HT1080 (cell line): Measurements from ENCODE around the gene RCBTB1. TPM values are rescaled to one million over a fixed set of nuclear protein-coding genes. Genes with fewer than 3 reads are reported as not detected.

Source experiments
- DNase-seq: peaks from one replicate; pipeline ENCODE4 v3.0.0-alpha.2; 2015; ENCODE audit warnings: low read depth
- total RNA-seq: library from RNA; depleted of rRNA; stranded (reverse); fragments of >200 nt; shearing (Covaris generic); gene quantifications from 2 replicates; pipeline ENCODE4 v1.2.3, GENCODE V29; 2014

Gene RCBTB1
- total RNA-seq, 1 experiment from 2014 or later: 8.0 TPM

DNA sequence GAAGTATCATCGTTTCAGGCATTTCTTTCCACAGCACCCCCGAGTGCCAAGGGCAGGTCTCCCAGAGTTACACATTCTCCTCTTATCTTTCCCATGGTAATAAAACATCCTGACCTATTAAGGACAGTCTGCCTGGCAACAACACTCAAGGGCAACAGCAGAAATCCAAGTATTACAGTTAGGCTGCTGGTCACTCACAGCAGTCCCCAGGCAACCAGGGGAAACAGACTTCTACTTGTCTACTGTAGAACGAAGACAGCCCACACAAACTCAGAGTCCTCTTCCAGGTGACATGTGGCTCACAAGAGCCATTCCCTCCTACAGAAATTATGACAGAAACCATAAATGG lies 24.3 kb downstream of the RCBTB1 start:
- DNase-seq: no peak

DNA sequence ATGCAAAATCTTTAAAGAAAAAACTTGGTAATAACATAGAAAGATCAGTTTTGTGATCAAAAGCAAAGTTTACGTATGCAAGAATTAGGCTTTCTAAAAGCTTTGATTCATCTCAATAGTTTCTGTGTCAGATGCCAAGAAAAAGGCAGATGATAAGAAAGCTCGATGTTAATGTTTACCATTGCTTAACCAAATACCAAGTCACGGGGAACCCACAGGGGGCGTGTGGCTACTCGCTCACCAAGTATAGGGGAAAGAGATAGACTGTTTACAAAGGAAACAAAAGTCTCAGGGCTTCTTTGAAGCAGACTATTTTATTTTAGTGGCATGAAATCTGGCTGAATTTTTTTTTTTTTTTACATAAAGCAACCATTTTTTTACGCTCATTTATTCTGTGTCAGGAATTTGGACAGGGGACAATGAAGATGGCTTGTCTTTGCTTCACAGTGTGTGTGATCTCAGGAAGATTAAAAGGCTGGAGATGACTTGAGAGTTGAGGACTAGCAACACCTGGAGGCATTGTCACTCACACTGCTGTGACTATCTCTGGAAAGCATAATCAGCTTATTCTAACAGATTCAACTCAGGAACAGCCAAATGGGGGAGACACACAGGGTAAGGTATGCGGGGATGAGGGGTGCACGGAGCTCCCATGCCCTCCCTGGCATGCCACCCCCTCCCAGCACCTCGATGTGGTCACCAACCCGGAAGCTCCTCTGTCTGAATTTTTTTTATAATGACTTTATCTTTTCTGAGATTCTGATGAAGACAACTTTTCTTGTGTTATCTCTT lies 24.9 kb downstream of the RCBTB1 start:
- DNase-seq: no peak

DNA sequence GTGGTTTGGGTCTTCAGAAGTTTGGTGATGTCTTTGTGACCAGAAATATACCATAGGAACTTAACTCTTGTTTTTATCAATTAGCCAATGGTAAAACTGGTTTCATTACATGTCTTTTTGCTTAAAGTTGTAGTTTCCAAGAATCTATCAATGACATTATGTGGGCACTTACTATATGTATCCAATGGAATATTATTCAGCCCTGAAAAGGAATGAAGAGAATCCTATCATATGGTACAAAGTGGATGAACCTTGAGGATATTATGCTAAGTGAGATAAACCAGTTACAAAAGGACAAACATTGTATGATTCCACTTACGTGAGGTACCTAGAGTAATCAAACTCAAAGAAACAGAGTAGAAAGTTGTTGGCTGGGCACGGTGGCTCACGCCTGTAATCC lies 26.4 kb downstream of the RCBTB1 start:
- DNase-seq: no peak

DNA sequence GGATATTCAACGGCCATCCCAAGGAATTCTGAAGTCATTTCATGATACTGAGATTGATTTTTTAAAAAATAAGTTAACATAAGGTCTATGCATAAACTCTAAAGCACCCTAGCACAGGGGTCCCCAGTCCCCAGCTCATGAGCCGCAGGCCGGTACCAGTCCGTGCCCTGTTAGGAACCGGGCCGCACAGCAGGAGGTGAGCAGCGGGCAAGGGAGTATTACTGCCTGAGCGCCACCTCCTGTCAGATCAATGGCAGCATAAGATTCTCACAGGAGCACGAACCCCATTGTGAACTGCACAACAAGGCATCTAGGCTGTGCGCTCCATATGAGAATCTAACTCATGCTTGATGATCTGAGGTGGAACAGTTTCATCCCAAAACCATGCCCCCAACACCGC lies 31.0 kb downstream of the RCBTB1 start:
- no peak for DNase-seq

DNA sequence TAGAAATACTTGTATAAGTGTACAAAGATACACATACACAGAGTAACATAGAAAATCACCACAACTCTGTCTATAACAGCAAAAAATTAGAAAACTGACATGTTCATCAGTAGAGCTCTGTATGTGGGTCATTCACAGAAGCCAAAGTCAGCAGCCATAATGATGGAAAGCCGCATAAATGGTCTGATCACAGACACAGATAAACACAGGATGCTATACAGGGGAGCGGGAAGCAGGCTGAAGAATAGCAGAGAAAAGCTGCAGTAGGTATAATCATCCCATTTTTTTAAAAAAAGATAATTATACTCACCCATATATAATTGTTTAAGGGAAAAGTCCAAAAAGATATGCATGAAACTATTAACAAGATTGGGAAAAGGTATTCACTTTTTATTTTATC lies 31.5 kb downstream of the RCBTB1 start:
- no peak for DNase-seq

DNA sequence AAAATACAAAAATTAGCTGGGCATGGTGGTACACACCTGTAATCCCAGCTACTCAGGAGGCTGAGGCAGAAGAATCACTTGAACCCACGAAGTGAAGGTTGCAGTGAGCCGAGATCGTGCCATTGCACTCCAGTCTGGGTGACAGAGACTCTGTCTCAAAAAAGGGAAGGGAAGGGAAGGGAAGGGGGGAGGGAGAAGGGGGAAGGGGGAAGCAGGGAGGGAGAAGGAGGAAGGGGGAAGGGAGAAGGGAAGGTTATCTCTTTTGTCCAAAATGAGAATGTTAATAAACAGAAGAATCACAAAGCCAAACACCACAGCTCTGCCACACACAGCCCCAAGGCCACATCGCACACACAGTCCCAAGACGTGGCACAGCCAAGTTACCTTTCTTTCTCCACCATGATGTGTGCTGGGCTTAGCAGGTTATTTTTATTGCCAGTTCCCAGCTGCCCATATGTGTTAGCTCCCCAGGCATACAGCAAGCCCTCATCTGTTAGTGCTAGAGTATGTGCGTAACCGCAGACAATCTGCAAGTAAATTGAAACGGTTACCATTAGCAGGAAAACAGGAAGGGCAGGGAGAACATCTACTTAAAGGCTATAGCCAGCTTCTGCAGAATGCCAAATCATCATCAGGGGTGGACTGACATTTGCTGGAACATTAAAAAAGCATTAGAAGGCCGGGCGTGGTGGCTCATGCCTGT lies 34.3 kb downstream of the RCBTB1 start:
- DNase-seq: no peak

DNA sequence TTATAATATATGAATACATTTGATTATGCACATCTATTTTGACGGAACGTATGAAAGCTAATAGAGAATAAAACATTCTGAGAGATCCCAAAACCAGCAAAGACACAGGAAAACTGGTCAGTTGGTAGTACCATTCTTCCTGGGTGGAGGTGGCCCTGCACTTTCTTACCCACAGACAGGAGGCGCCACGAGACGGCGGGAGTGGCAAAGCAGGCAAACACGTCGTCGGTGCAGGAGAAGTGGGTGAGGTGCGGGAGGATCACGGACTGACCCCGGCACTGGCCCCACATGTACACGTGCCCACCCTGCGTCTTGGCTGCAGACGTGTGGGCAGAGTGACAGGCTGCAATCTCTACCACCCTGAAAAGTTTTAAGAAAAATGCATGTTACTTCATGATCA lies 36.1 kb downstream of the RCBTB1 start:
- DNase-seq: no peak

DNA sequence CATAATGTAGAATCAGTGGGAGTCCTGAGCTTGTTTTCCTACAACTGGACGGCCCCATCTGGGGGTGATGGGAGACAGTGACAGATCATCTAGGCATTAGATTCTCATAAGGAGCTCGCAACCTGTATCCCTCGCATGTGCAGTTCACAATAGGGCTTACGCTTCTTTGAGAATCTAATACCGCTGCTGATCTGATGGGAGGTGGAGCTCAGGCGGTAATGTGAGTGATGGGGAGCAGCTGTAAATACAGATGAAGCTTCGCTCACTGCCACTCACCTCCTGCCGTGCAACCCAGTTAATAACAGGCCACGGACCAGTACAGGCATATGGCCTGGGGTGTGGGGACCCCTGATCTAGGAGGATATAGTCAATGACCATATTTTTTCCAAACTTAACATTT lies 38.8 kb downstream of the RCBTB1 start:
- no peak for DNase-seq

DNA sequence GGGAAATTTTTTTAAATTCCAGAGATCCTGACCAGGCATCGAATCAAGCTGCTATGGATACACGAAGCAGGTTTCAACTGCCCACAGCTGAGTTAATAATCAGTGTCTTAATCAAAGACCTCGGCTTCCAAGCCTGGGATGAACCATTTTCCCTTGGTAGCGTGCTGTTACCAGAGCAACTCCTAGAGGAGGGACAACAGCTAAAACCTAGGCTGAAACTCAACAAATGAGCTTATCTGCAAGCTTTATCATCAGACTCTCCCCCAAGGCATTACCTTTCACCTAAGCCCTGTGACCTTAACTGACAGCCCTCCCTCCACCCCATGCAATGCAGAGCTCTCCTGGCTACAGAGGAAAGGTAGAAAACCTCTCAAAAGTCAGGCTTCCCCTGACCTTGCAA lies 39.7 kb downstream of the RCBTB1 start:
- DNase-seq: no peak

DNA sequence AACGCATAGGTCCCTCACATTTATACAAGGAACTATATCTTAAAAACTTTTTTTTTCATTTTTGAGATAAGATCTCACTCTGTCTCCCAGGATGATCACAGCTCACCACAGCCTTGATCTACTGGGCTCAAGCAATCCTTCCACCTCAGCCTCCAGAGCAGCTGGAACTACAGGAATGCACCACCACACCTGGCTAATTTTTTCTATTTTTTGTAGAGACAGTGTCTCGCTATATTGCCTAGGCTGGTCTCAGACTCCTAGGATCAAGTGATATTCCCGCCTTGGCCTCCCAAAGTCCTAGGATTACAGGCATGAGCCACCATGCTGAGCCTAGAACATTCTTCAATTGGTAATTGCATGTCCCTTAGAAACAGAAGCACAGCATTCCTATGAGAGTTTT lies 41.7 kb downstream of the RCBTB1 start:
- no peak for DNase-seq

DNA sequence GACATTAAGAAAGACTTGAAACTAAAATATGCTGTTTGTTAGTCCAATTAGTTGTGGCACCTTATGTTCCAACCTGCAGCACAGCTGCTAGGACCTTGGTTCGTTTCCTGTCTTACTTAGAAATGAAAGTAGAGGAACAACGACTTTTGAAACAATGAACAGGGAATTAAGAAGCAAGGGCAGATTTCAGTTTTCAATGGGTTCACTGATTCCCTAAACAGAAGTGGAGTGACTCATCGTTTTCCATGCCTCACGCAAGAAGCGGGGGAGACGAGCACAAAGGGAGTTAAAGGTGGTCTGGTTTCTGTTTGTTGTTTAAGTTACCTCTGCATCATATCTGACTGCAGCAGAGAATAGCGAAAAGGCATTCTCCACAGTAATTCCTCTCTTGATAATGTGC lies 44.8 kb downstream of the RCBTB1 start:
- DNase-seq: peak; percentile 45

DNA sequence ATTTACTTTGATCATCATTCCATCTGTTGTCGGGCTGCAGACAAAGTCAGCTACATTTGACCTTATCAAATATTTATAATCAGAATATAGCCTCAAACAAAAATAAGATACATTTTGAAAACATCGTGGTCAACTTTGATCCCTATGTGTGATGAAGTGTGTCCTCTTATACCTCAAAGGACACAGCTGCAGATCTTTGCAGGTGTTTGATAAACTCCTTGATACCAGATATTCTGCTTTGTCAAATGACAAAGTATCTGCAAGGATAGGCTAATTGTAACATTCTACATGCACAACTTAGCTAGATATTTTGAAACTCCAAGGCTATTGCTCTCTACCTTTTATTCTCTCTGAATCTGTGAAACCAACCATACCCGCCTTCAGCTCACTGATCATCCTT lies 45.6 kb downstream of the RCBTB1 start:
- DNase-seq: no peak

DNA sequence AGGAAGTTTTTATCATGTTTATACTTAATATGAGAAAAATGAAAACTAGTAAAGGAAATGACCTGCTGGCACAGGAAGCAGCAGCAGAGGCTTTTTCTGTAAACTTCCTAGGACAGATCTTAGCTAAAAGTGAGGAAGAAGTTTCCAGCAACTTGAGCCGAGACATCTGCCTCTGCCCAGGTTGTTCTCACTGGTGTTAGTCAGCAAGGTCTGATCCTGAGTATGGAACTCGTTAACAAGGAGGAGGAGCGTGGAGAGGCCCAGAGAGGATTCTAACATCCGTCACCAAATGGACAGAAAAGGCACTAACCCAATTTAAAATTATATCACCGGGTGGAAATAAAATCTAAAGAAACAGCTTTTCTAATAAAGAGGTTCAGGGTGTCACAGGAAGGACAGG lies 46.0 kb downstream of the RCBTB1 start:
- DNase-seq: no peak

DNA sequence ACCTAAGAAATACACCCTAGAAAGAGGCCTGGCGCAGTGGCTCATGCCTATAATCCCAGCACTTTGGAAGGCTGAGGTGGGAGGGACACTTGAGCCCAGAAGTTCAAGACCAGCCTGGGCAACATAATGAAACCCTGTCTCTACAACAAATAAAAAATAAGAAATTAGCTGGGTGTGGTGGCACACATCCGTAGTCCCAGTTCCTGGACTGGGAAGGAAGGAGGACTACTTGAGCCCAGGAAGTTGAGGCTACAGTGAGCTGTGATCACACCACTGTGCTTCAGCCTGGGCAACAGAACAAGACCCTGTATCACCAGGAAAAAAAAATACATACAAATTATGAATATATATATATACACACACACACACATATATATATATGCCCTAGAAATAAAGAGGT lies 47.0 kb downstream of the RCBTB1 start:
- no peak for DNase-seq

DNA sequence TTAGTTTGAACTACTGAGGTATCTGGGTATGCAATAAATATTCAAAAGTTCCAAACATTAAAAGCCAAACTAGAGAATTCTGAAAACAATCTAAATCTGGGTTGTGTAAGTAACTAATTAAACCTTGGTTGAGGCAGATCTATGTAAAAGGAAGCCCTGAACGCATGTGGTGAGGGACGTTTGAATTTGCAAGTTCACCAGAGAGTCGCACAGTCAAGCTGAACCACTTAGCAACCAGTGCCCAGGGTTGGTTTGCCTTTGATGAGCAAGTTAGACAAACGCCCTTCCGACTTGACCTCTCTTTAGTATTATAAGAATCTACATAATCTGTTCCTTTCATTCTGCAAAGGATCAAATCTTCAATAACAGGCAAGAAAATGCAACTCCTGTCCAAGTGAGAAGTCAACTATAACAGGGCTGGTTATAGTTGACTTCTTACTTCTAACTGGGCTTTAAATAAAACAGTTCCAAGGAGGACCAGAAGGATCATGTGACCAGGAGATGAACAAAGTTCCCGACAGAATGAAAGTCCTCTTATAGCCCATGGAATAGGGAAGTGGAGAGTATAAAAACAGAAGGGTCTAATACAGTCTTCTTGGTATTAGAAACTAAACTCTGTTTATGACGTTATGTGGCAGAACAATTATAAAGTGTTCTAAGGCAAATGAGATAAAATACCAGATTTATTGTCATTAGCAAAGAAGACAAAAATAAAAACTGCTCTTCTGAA lies 49.0 kb downstream of the RCBTB1 start:
- DNase-seq: no peak

DNA sequence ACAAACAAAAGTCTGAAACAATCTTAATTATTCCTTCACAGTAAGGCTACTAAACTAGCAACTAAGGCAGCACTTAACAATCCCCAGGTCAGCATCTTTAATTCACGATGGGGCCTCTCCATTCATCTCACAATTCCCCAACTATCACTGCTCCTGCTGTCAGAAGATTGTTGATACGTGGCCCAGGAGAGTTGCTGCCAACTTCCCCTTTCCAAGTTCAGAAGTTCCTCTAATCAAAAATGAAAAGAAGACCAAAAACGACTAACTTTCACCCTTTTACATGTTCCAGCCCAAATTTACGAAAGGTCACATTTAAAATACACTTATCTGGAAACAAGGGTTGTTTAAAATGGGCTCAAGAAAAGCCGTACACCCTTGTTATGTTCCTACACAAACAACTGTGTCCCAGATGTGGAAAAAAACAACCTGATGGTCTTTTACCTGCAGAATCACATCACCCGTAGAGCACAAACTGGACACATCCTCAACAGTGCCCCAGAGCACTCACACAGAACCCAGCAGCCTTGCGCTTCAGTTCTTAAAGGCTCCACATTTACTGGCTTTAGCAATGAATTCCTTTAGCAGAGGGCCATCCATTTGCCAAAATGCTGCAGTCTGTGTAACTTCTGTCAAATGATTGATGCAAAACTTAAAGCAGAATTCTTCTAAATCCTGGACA lies 51.6 kb downstream of the RCBTB1 start:
- no peak for DNase-seq

DNA sequence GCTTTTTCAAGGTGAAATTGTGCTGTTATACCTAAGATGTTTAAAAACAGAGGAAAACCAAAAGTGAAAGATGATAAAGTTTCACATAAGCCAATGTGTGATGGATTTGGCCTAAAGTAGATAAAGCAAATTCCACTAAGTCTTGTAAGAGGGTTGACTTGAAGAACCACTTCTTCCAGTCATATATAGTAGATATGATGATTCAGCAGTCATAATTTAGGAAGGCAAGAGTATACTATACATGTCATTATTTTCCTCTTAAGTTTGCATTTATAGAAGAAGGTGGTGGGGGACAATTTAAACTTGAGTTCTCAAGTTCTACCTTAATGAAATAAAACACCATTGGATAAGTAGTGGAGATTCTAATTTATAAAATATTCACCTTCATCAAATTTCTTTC lies 52.3 kb downstream of the RCBTB1 start:
- no peak for DNase-seq

DNA sequence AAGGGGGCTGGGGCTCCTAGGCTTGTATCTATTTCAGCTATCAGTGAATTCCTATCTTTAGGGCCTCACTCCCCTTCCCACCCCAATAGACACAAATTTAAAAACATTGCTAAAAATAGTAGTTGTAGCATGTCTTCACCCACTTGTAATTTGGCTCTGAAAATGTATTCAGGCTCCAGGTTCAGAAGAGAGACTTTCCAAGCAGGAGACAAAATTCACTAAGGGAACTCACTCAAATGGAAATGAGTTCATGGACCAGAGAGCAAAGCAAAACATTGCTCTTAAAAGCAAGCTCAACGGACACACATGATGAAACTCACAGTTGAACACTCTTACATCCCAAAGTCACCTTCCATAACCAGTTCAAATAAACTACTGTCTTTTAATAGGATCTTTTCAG lies 52.8 kb downstream of the RCBTB1 start:
- no peak for DNase-seq

DNA sequence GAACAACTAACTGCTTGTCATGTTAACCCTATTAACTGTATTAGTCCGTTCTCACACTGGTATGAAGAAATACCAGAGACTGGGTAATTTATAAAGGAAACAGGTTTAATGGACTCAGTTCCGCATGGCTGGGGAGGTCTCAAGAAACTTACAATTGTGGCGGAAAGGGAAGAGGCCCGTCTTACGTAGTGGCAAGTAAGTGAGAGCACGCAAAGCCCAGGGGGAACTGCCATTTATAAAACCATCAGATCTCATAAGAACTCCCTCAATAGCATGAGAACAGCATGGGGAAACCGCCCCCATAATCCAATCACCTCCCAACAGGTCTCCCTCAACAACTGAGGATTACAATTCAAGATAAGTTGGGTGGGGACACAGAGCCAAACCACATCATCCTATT lies 54.9 kb downstream of the RCBTB1 start:
- no peak for DNase-seq

DNA sequence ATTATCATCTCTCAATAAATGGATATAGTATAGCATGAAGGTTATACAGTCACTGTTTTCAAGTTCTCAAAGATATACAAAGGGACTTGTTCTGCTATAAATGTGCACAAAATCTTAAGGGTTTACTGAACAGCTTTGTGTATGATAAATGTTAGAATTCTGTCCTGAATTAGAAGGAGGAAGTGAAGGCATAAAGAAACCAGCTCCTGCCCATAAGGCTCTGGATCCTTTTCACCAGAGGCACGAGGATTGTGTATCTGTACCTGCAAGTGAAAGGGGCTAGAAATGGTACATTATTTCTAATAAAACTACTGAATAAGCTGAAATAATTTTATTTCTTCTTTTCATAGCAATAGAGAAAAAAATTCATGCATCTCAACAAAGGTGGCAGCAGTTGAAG lies 57.2 kb downstream of the RCBTB1 start:
- DNase-seq: no peak

DNA sequence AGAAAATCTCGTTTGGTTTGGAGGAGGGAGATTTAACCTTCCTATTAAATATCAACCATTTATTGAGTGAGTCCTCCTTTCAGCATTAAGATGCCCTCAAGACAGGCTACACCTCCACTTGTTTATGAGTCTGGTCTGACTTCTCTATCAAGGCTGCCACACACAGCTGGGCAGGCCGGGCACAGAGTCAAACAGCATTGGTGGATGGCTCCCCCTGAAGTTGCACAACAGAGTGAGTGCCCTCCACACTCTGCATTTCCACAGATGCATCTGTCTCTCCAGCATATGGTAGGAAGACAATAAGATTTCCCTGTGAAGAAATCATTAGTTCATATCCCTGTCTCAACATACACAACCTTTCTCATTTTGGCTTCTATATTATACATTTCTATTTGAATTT lies 58.2 kb downstream of the RCBTB1 start:
- DNase-seq: no peak
